HEK293 (cell line): ENCODE measurements around the gene ZEB2.

Experiments
- KLF10 ChIP-seq: fragments of 450-650 bp; IDR thresholded peaks from 2 replicates; pipeline ENCODE4 v1.5.1; 2018; ENCODE audit warnings: missing biosample characterization, mild to moderate bottlenecking, missing genetic modification characterization
- YY1 ChIP-seq: fragments of 450-650 bp; formaldehyde crosslinking; IDR thresholded peaks from 2 replicates; pipeline ENCODE4 v1.5.1; 2018; ENCODE audit warnings: missing biosample characterization, missing genetic modification characterization
- ZNF114 ChIP-seq: fragments of 450-650 bp; formaldehyde crosslinking; IDR thresholded peaks from 2 replicates; pipeline ENCODE4 v1.5.0; 2017; ENCODE audit warnings: missing biosample characterization, missing genetic modification characterization
- ZNF138 ChIP-seq: fragments of 450-650 bp; formaldehyde crosslinking; IDR thresholded peaks from 2 replicates; pipeline ENCODE4 v1.5.1; 2016; ENCODE audit warnings: missing biosample characterization, missing genetic modification characterization, borderline replicate concordance
- ZNF530 ChIP-seq: fragments of 450-650 bp; formaldehyde crosslinking; IDR thresholded peaks from 2 replicates; pipeline ENCODE4 v1.5.1; 2016; ENCODE audit warnings: low read depth, missing biosample characterization, missing genetic modification characterization
- TF ChIP-seq, protein P1 (sequence below): fragments of 450-650 bp; formaldehyde crosslinking; IDR thresholded peaks from 2 replicates; pipeline ENCODE4 v1.5.1; 2016; ENCODE audit warnings: missing biosample characterization, missing genetic modification characterization
- TF ChIP-seq, protein P2 (sequence below): fragments of 450-650 bp; formaldehyde crosslinking; IDR thresholded peaks from 2 replicates; pipeline ENCODE4 v1.5.1; 2016; ENCODE audit warnings: missing biosample characterization, missing genetic modification characterization
- TF ChIP-seq, protein P3 (sequence below): fragments of 450-650 bp; formaldehyde crosslinking; IDR thresholded peaks from 2 replicates; pipeline ENCODE4 v1.5.1; 2016; ENCODE audit warnings: missing biosample characterization, missing genetic modification characterization

DNA sequence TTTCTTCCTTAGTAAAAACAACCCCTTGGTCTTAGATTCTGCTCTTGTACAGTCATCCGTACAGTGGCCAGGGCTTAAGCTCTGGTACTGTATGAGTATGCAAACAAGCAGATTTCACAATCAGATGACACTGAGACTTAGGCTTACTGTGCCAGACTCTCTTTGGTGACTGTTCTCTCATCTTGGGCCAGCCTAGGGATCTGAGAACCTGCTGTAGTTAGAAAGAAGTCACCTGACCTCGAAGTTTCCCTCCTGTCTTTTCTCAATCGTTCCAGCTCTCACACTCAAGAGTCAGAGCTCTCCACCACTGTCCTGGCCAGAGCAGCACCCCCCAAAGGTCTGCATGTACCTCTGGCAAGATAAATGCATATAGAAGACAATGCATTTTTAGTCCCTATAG lies 63.2 kb downstream of the ZEB2 start:
- no peak for TF ChIP-seq KLF10 (tag by site-specific recombination)
- no peak for TF ChIP-seq ZNF530
- TF ChIP-seq ZNF138: no peak
- no peak for TF ChIP-seq ZNF114 (tag by site-specific recombination)
- TF ChIP-seq, protein P1, sequence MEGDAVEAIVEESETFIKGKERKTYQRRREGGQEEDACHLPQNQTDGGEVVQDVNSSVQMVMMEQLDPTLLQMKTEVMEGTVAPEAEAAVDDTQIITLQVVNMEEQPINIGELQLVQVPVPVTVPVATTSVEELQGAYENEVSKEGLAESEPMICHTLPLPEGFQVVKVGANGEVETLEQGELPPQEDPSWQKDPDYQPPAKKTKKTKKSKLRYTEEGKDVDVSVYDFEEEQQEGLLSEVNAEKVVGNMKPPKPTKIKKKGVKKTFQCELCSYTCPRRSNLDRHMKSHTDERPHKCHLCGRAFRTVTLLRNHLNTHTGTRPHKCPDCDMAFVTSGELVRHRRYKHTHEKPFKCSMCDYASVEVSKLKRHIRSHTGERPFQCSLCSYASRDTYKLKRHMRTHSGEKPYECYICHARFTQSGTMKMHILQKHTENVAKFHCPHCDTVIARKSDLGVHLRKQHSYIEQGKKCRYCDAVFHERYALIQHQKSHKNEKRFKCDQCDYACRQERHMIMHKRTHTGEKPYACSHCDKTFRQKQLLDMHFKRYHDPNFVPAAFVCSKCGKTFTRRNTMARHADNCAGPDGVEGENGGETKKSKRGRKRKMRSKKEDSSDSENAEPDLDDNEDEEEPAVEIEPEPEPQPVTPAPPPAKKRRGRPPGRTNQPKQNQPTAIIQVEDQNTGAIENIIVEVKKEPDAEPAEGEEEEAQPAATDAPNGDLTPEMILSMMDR (tag by site-specific recombination): no peak
- TF ChIP-seq YY1 (tag by site-specific recombination): no peak
- TF ChIP-seq, protein P2, sequence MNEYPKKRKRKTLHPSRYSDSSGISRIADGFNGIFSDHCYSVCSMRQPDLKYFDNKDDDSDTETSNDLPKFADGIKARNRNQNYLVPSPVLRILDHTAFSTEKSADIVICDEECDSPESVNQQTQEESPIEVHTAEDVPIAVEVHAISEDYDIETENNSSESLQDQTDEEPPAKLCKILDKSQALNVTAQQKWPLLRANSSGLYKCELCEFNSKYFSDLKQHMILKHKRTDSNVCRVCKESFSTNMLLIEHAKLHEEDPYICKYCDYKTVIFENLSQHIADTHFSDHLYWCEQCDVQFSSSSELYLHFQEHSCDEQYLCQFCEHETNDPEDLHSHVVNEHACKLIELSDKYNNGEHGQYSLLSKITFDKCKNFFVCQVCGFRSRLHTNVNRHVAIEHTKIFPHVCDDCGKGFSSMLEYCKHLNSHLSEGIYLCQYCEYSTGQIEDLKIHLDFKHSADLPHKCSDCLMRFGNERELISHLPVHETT (tag by site-specific recombination): no peak
- TF ChIP-seq, protein P3, sequence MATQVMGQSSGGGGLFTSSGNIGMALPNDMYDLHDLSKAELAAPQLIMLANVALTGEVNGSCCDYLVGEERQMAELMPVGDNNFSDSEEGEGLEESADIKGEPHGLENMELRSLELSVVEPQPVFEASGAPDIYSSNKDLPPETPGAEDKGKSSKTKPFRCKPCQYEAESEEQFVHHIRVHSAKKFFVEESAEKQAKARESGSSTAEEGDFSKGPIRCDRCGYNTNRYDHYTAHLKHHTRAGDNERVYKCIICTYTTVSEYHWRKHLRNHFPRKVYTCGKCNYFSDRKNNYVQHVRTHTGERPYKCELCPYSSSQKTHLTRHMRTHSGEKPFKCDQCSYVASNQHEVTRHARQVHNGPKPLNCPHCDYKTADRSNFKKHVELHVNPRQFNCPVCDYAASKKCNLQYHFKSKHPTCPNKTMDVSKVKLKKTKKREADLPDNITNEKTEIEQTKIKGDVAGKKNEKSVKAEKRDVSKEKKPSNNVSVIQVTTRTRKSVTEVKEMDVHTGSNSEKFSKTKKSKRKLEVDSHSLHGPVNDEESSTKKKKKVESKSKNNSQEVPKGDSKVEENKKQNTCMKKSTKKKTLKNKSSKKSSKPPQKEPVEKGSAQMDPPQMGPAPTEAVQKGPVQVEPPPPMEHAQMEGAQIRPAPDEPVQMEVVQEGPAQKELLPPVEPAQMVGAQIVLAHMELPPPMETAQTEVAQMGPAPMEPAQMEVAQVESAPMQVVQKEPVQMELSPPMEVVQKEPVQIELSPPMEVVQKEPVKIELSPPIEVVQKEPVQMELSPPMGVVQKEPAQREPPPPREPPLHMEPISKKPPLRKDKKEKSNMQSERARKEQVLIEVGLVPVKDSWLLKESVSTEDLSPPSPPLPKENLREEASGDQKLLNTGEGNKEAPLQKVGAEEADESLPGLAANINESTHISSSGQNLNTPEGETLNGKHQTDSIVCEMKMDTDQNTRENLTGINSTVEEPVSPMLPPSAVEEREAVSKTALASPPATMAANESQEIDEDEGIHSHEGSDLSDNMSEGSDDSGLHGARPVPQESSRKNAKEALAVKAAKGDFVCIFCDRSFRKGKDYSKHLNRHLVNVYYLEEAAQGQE (tag by site-specific recombination): no peak
